Astrocyte of the spinal cord (primary cell): ENCODE measurements around the gene PRKCE.

ENCODE experiments used
- DNase-seq: peaks from one replicate; pipeline ENCODE4 v3.0.0; 2011; ENCODE audit warnings: low read depth, low spot score
- H3K4me3 ChIP-seq: 2 replicates; pipeline ENCODE4 v1.5.1; 2011; ENCODE audit warnings: low read depth, mild to moderate bottlenecking, low read length, moderate library complexity
- CTCF ChIP-seq: IDR thresholded peaks from 2 replicates; pipeline ENCODE4 v1.5.1; 2012; ENCODE audit warnings: low read depth, mild to moderate bottlenecking, low read length, inconsistent platforms
- in situ Hi-C: cut with HindIII; loops from 2 replicates; pipeline ENCODE4 v1.10.0; 2017; ENCODE audit warnings: low sequenced_read_pairs

Gene PRKCE

DNA sequence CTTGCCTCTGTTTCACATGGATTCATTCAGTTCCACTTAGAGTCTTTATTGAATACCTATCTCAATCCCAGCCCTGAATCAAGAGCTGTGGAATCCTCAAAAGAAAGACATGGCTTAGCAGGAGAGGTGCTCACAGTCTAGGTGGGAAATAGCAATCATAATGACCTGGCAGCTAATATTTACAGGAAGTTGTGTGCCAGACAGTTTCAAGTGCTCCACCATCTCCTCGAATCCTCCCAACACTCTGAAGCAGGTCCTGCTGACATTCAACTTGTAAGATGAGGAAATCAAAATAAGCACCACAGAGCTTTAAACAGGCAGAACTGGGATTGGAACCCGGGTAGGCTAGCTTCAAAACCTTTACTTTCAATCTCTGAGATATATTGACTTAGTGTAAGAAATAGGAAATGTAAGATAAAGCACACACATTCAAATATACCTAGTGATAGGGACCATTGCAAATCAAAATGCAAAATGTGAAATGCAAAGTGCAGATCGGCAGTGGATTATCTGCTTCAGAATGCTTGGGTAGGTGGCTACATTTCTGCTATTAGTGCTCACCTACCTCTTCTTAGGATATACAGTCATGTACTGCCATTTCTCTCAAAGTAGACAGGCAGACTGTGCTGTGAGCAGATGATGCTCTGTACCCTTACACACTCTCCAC is 182.0 kb downstream of the PRKCE start:
- in situ Hi-C loops, result no loop called here
- no peak overlapping the region for H3K4me3 ChIP-seq
- TF ChIP-seq CTCF, result no peak
- no peak for DNase-seq

GRCh38 chr2:45833968-45834344 is 182.5 kb downstream of the PRKCE start:
- TF ChIP-seq CTCF, result no peak
- DNase-seq, result no peak
- H3K4me3 ChIP-seq, result no peak overlapping the region
- in situ Hi-C loops, result no loop called here

GRCh38 chr2:45834372-45834771 is 182.9 kb downstream of the PRKCE start:
- in situ Hi-C loops, result no loop called here
- DNase-seq, result no peak
- H3K4me3 ChIP-seq, result no peak overlapping the region
- no peak for TF ChIP-seq CTCF

DNA sequence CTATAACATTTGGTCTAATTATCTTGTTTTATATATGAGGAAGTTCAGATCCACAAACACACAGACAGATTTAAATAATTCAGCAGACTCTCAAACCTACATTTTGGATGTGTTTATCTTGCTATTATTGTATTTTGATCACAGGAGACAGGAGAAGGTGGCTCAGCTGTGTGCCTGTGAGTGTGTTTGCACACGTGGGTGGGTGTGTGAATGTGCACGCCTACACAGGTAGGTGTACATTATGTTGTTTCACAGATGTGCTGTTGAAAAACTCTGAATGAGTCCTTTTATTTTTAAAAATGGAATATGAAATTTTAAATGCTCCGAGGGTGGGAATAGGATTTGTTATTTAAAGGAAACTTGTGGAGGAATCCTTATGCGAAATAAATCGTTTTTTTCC is 183.4 kb downstream of the PRKCE start:
- DNase-seq, result no peak
- TF ChIP-seq CTCF, result no peak
- H3K4me3 ChIP-seq, result no peak overlapping the region
- in situ Hi-C loops, result no loop called here

- TF ChIP-seq CTCF, result no peak
- DNase-seq, result no peak
- no peak overlapping the region for H3K4me3 ChIP-seq
- in situ Hi-C loops, result no loop called here
Measured at GRCh38 chr2:45836316-45836715, 184.8 kb downstream of the PRKCE start.

DNA sequence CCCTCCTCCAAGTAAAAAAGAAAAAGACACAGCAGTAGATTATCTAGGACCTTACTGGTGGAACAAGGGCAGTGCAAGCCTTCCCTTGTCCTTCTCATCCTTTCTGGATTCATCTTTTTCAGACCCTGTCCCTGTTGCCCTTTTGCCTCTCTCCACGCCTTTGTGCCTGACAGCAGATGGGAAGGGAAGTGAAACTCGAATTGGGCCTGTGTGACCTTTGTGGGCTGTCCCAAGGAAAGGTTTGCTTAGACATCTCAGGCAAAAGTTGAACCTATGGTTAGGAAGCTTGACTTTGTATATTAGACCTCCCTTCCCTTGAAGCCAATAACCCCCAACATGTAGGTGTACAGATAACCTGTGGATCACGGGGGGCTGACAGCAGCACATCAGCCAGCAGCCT is 185.3 kb downstream of the PRKCE start:
- H3K4me3 ChIP-seq, result no peak overlapping the region
- no peak for TF ChIP-seq CTCF
- in situ Hi-C loops, result no loop called here
- no peak for DNase-seq
